Psoas muscle (tissue), 8 donors: ENCODE measurements around the gene PXYLP1. TPM values are rescaled to one million over a fixed set of nuclear protein-coding genes. Genes with fewer than 3 reads are reported as not detected.

ENCODE experiments used
- ATAC-seq, 4 donors: fragments of 200-7000 bp; cut with Tn5 transposase; one replicate each; pipeline ENCODE4 v1.9.1; 2020; ENCODE audit warnings: moderate library complexity in 3 of 4, mild to moderate bottlenecking in 2 of 4
- DNase-seq, 2 donors: peaks; one replicate each; pipeline ENCODE4 v3.0.0-alpha.2; 2020
- H3K27ac ChIP-seq: fragments of 200-600 bp; one replicate; pipeline ENCODE4 v1.8.0; 2022
- H3K27me3 ChIP-seq, 3 donors: fragments of 200-600 bp in 1 of 3; one replicate each; pipeline versions ENCODE4 v1.6.1 to v1.8.0; 2013 to 2022; ENCODE audit warnings: low read length in 2 of 3, mild to moderate bottlenecking in 2 of 3, moderate library complexity in 1 of 3; ENCODE audit not compliant: insufficient read depth in 3 of 3
- H3K36me3 ChIP-seq, 2 donors: fragments of 200-600 bp in 1 of 2; one replicate each; pipeline versions ENCODE4 v1.6.1 to v1.8.0; 2013 to 2022; ENCODE audit warnings: low read depth in 1 of 2, mild to moderate bottlenecking in 1 of 2, moderate library complexity in 1 of 2; ENCODE audit not compliant: insufficient read depth in 1 of 2
- H3K4me1 ChIP-seq: fragments of 200-600 bp; one replicate; pipeline ENCODE4 v1.8.0; 2022
- H3K4me3 ChIP-seq: fragments of 200-600 bp; one replicate; pipeline ENCODE4 v1.8.0; 2022; ENCODE audit warnings: mild to moderate bottlenecking
- H3K9me3 ChIP-seq: fragments of 200-600 bp; one replicate; pipeline ENCODE4 v1.8.0; 2022
- WGBS, 3 donors: extraction: QIAGEN DNeasy Blood & Tissue Kit; methylation state at CpG; one replicate each; pipeline versions ENCODE4 v1.1.6 to v1.1.7; 2013; 5-methylcytosine and 5-hydroxymethylcytosine counted together
- intact Hi-C, 2 donors: fragments of 100-400 bp; cut with DNase I; formaldehyde crosslinking; loops; one replicate each; pipeline versions ENCODE4 v1.11.0 to v1.14.2; 2022
- polyA plus RNA-seq, 3 donors: library from polyadenylated mRNA; stranded (reverse); fragments of 200-250 nt; gene quantifications; one replicate each; pipeline ENCODE4 v1.2.3, GENCODE V29; 2013
- total RNA-seq, 4 donors: library from RNA; stranded (reverse); fragmentation: NEBNext Ultra II Directional in 2 of 4; extraction: Animal tissue kit (Norgen Biotek cat#: 25700) in 2 of 4; gene quantifications; one replicate each; pipeline versions ENCODE4 v1.2.1 to v1.2.4, GENCODE V29; 2021 to 2023
- TF ChIP-seq, protein P1 (sequence below): fragments of 200-600 bp; IDR thresholded peaks from one replicate; pipeline ENCODE4 v1.8.0; 2022; ENCODE audit warnings: antibody characterized with exemption
- donor health status: healthy with polysubstance abuse.
- donor health status: DM: no; HTN: no; CAD: no; lungs with moderate emphysema.
- donor health status: Bipolar disorder and iron deficiency.
- donor health status: healthy.
- donor health status: DM: yes; HTN: yes; CAD: no.
- donor health status: DM: no; HTN: no; CAD: no.
- donor health status: DM: no; HTN: no; CAD: no.
- donor health status: DM: yes; HTN: yes; CAD: no.

Gene PXYLP1
- total and polyA plus RNA-seq, 7 donors: 0.83 to 6.8 (median 1.8) TPM

DNA sequence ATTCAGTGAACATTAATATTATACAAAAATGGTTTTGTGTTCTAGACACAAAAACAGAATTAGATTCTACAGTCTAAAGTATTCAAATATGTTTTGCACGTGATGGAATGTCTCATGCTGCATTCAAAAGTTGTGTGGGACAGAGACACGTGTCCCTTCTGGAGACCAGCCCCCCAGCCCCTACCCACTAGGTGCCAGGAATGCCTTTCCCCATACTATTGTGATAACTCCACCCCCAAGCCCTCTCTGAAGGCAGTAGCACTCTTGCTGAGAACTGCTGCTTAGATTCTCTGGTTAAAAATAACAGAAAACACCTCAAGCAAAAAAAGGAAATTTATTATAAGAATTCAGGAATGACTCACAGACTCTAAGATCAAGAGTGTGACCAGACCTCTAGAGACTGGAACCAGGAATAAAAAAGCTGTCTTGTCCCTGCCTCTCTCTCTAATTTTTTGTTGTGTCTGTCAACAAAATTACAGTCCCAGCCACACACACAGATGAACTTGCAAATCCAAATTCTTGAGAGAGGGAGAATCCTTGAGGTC lies 57.7 kb downstream of the PXYLP1 start:
- intact Hi-C loops: no loop called here
- WGBS, 3 donors: 27 to 70% (median 68%) methylated on average over 2 of the region's 2 CpGs
- ATAC-seq (no peak), DNase-seq (no peak)
- H3K9me3 ChIP-seq: no peaks in the 10 kb centered on the region
- no peak overlapping the region for H3K4me3 ChIP-seq
- no peaks in the 10 kb centered on the region for H3K27me3 ChIP-seq
- no peak overlapping the region for H3K27ac ChIP-seq
- H3K36me3 ChIP-seq: peaks cover 0 to 21% of the 10 kb centered on the region in 2 donors
- H3K4me1 ChIP-seq: no peaks in the 10 kb centered on the region
- TF ChIP-seq, protein P1, sequence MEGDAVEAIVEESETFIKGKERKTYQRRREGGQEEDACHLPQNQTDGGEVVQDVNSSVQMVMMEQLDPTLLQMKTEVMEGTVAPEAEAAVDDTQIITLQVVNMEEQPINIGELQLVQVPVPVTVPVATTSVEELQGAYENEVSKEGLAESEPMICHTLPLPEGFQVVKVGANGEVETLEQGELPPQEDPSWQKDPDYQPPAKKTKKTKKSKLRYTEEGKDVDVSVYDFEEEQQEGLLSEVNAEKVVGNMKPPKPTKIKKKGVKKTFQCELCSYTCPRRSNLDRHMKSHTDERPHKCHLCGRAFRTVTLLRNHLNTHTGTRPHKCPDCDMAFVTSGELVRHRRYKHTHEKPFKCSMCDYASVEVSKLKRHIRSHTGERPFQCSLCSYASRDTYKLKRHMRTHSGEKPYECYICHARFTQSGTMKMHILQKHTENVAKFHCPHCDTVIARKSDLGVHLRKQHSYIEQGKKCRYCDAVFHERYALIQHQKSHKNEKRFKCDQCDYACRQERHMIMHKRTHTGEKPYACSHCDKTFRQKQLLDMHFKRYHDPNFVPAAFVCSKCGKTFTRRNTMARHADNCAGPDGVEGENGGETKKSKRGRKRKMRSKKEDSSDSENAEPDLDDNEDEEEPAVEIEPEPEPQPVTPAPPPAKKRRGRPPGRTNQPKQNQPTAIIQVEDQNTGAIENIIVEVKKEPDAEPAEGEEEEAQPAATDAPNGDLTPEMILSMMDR: no peak

DNA sequence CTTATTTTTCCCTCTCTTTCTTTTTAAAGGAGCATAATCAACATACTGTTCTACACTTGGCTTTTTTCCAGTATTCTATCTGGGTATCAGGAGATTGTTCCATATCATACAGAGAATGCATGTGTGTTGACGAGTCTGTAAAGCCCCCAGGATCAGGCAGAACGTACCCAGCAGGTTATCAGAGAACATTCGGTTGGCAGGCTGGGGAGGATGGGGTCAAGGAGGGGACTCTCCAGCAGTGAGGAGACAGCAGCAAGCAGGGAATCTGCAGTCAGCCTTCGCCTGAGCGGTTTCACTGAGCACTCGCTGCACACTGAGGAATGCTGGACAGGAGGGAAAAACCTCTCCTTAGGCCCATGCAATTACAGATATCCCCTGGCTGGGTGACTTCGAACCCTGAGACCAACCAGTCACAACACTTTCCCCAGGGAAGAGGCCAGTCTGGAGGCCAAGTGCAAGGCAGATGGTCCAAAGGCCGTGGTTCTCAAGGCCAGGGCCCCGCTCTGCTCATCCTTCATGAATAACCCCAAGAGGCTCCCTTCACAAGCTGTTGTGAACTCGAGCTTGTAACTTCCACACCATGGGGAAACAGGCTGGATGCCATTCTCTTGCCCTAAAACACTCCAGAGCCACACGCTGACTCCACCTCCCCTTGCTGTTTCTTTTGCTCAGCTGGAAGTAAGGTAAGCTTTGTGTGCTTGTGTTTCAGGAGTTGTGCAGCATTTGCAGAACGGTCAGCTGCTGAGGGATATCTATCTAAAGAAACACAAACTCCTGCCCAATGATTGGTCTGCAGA lies 60.1 kb downstream of the PXYLP1 start:
- Histone ChIP-seq H3K4me1 (no peaks in the 10 kb centered on the region), H3K4me3 (no peak overlapping the region), H3K36me3 (peaks cover 0 to 16% of the 10 kb centered on the region in 2 donors), H3K27me3 (no peaks in the 10 kb centered on the region), H3K27ac (no peak overlapping the region), H3K9me3 (no peaks in the 10 kb centered on the region)
- intact Hi-C loops: no loop called here
- TF ChIP-seq, protein P1: no peak
- WGBS, 3 donors: 68 to 78% (median 76%) methylated on average over 12 of the region's 12 CpGs
- DNase-seq (no peak), ATAC-seq (peak in 1 of 4 donors; percentile 26)

DNA sequence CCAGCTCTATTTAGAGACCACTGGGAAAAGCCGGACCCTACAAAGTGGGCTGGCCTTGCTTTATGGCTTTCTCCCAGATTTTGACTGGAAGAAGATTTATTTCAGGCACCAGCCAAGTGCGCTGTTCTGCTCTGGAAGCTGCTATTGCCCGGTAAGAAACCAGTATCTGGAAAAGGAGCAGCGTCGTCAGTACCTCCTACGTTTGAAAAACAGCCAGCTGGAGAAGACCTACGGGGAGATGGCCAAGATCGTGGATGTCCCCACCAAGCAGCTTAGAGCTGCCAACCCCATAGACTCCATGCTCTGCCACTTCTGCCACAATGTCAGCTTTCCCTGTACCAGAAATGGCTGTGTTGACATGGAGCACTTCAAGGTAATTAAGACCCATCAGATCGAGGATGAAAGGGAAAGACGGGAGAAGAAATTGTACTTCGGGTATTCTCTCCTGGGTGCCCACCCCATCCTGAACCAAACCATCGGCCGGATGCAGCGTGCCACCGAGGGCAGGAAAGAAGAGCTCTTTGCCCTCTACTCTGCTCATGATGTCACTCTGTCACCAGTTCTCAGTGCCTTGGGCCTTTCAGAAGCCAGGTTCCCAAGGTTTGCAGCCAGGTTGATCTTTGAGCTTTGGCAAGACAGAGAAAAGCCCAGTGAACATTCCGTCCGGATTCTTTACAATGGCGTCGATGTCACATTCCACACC lies 60.9 kb downstream of the PXYLP1 start:
- H3K27me3 ChIP-seq: no peaks in the 10 kb centered on the region
- H3K9me3 ChIP-seq: no peaks in the 10 kb centered on the region
- peak in 3 of 4 donors; percentile 22 to 35 (median 31) for ATAC-seq
- TF ChIP-seq, protein P1: no peak
- whole genome bisulfite sequencing, 3 donors: 55 to 71% (median 65%) methylated on average over 19 of the region's 19 CpGs
- no peaks in the 10 kb centered on the region for H3K4me1 ChIP-seq
- DNase-seq: no peak
- intact Hi-C loops: no loop called here
- H3K36me3 ChIP-seq: peaks cover 0 to 11% of the 10 kb centered on the region in 2 donors
- no peak overlapping the region for H3K4me3 ChIP-seq
- no peak overlapping the region for H3K27ac ChIP-seq

DNA sequence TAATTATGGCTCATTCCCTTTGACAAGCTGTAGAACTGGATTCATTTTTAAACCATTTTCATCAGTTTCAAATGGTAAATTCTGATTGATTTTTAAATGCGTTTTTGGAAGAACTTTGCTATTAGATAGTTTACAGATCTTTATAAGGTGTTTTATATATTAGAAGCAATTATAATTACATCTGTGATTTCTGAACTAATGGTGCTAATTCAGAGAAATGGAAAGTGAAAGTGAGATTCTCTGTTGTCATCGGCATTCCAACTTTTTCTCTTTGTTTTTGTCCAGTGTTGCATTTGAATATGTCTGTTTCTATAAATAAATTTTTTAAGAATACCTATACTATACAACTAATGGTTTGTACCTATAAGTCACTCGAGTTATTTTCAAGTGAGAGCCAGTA lies 62.7 kb downstream of the PXYLP1 start:
- ATAC-seq: no peak
- no peak overlapping the region for H3K27ac ChIP-seq
- no peaks in the 10 kb centered on the region for H3K9me3 ChIP-seq
- H3K4me3 ChIP-seq: peak overlapping the region; percentile 52
- 25 to 41% (median 32%) methylated on average over 3 of the region's 3 CpGs for WGBS, 3 donors
- intact Hi-C loops: no loop called here
- no peaks in the 10 kb centered on the region for H3K36me3 ChIP-seq
- no peaks in the 10 kb centered on the region for H3K27me3 ChIP-seq
- TF ChIP-seq, protein P1: no peak
- H3K4me1 ChIP-seq: no peaks in the 10 kb centered on the region
- no peak for DNase-seq
